ENCODE results near the gene RFLNA.

RFLNA gene

GRCh38 chr12:124294780-124295341, at the start of gene RFLNA:
RFLNA (plus strand) TSS chr12:124295093; CDS start chr12:124295430, 337 bp downstream.
- Histone ChIP-seq H3K27me3 (replicated peaks; ENCODE audit: insufficient read depth, low read length) (0 out of 2 replicates have a peak, but pooled peaks cover 7% of the 10 kb centered on the region), H3K4me3 (ENCODE audit: low read length) (no peak within 1 kb of the TSS), H3K9me2 (replicated peaks; ENCODE audit: insufficient read depth, low read length) (no peaks in the 10 kb centered on the region), H3F3A (ENCODE audit: insufficient read depth, low read length) (no peaks in the 10 kb centered on the region), H3K27ac (ENCODE audit: low read length) (no peak within 1 kb of the TSS), H3K9ac (ENCODE audit: low read length) (no peak within 1 kb of the TSS), H3K9me3 (replicated peaks; ENCODE audit: insufficient read depth, low read length) (no peaks in the 10 kb centered on the region), H2AFZ (ENCODE audit: low read length) (no peak within 1 kb of the TSS), H3K4me1 (ENCODE audit: low read length) (no peaks in the 10 kb centered on the region), H3K36me3 (replicated peaks; ENCODE audit: insufficient read depth, low read length) (no peaks in the 10 kb centered on the region), H3K4me2 (ENCODE audit: low read depth, low read length) (no peak within 1 kb of the TSS), H3K79me2 (ENCODE audit: low read length) (no peaks in the 10 kb centered on the region), H4K20me1 (ENCODE audit: insufficient read depth, low read length) (no peaks in the 10 kb centered on the region)
- TF ChIP-seq EZH2 (optimal IDR thresholded peaks at IDR 0.05; ENCODE audit: low read depth, low read length) (no peak), CTCF (IDR thresholded peaks at IDR 0.05; ENCODE audit: low read length) (no peak), EZH2phosphoT487 (IDR thresholded peaks at IDR 0.05; ENCODE audit: low read length) (no peak)
- no peak for DNase-seq

- Histone ChIP-seq H3F3A (ENCODE audit: insufficient read depth, low read length) (no peaks in the 10 kb centered on the region), H4K20me1 (ENCODE audit: insufficient read depth, low read length) (no peaks in the 10 kb centered on the region), H3K79me2 (ENCODE audit: low read length) (no peaks in the 10 kb centered on the region), H3K4me3 (ENCODE audit: low read length) (no peak overlapping the region), H3K36me3 (replicated peaks; ENCODE audit: insufficient read depth, low read length) (no peaks in the 10 kb centered on the region), H3K27me3 (replicated peaks; ENCODE audit: insufficient read depth, low read length) (no peaks in the 10 kb centered on the region), H3K9me2 (replicated peaks; ENCODE audit: insufficient read depth, low read length) (no peaks in the 10 kb centered on the region), H3K9ac (ENCODE audit: low read length) (no peak overlapping the region), H3K27ac (ENCODE audit: low read length) (no peak overlapping the region), H3K4me1 (ENCODE audit: low read length) (no peaks in the 10 kb centered on the region), H3K9me3 (replicated peaks; ENCODE audit: insufficient read depth, low read length) (no peaks in the 10 kb centered on the region), H3K4me2 (ENCODE audit: low read depth, low read length) (no peak overlapping the region), H2AFZ (ENCODE audit: low read length) (no peak overlapping the region)
- DNase-seq, result no peak
- no peak for TF ChIP-seq EZH2 (optimal IDR thresholded peaks at IDR 0.05; ENCODE audit: low read depth, low read length)
- TF ChIP-seq CTCF (IDR thresholded peaks at IDR 0.05; ENCODE audit: low read length), result no peak
- TF ChIP-seq EZH2phosphoT487 (IDR thresholded peaks at IDR 0.05; ENCODE audit: low read length), result no peak
Measured at GRCh38 chr12:124247331-124247730, 47.6 kb upstream of the RFLNA start.

- H2AFZ ChIP-seq (ENCODE audit: low read length), result no peak overlapping the region
- no peak for DNase-seq
- TF ChIP-seq CTCF (IDR thresholded peaks at IDR 0.05; ENCODE audit: low read length) (no peak), EZH2phosphoT487 (IDR thresholded peaks at IDR 0.05; ENCODE audit: low read length) (no peak), EZH2 (optimal IDR thresholded peaks at IDR 0.05; ENCODE audit: low read depth, low read length) (no peak)
- H3K4me1 ChIP-seq (ENCODE audit: low read length), result no peaks in the 10 kb centered on the region
- no peaks in the 10 kb centered on the region for H3K36me3 ChIP-seq (replicated peaks; ENCODE audit: insufficient read depth, low read length)
- no peaks in the 10 kb centered on the region for H3K27me3 ChIP-seq (replicated peaks; ENCODE audit: insufficient read depth, low read length)
- H3K9me2 ChIP-seq (replicated peaks; ENCODE audit: insufficient read depth, low read length), result no peaks in the 10 kb centered on the region
- H3K9ac ChIP-seq (ENCODE audit: low read length), result no peak overlapping the region
- no peak overlapping the region for H3K4me2 ChIP-seq (ENCODE audit: low read depth, low read length)
- no peak overlapping the region for H3K4me3 ChIP-seq (ENCODE audit: low read length)
- H3F3A ChIP-seq (ENCODE audit: insufficient read depth, low read length), result no peaks in the 10 kb centered on the region
- H4K20me1 ChIP-seq (ENCODE audit: insufficient read depth, low read length), result no peaks in the 10 kb centered on the region
- no peaks in the 10 kb centered on the region for H3K79me2 ChIP-seq (ENCODE audit: low read length)
- no peak overlapping the region for H3K27ac ChIP-seq (ENCODE audit: low read length)
- H3K9me3 ChIP-seq (replicated peaks; ENCODE audit: insufficient read depth, low read length), result no peaks in the 10 kb centered on the region
Measured at GRCh38 chr12:124248941-124249825, 45.7 kb upstream of the RFLNA start.
